ENCODE measurements around the gene CFTR. TPM values are rescaled to one million over a fixed set of nuclear protein-coding genes. Genes with fewer than 3 reads are reported as not detected.

CFTR gene
- total RNA-seq, 1 donor from 2014 or later: 0.06 TPM

- H3K9ac ChIP-seq: no peak overlapping the region
- no peak overlapping the region for H3K27ac Mint-ChIP-seq
These were observed 34.6 kb upstream of the CFTR start for GRCh38 chr7:117445206-117445605.

GRCh38 chr7:117446220-117446815 lies 33.5 kb upstream of the CFTR start:
- Histone ChIP-seq H4K20me1 (ENCODE audit: low read depth) (no peaks in the 10 kb centered on the region), H3K4me3 (no peak overlapping the region), H3K4me1 (no peaks in the 10 kb centered on the region), H3K9me3 (ENCODE audit: low read depth) (no peaks in the 10 kb centered on the region), H3K9ac (no peak overlapping the region), H3F3A (ENCODE audit: low read depth) (no peaks in the 10 kb centered on the region), H2AFZ (replicated peaks) (no peak overlapping the region), H3K27ac (no peak overlapping the region), H3K27me3 (no peaks in the 10 kb centered on the region), H3K36me3 (no peaks in the 10 kb centered on the region), H3K4me2 (no peak overlapping the region), H3K79me2 (ENCODE audit: low read depth) (no peaks in the 10 kb centered on the region)
- Mint-ChIP-seq H3K9me3 (peaks cover 3% of the 10 kb centered on the region), H3K27ac (no peak overlapping the region), H3K27me3 (ENCODE audit: insufficient read depth, low read depth) (no peaks in the 10 kb centered on the region), H3K36me3 (no peaks in the 10 kb centered on the region), H3K4me3 (no peak overlapping the region), H3K4me1 (no peaks in the 10 kb centered on the region)
- no peak for DNase-seq (ENCODE audit: low spot score)
- TF ChIP-seq EZH2phosphoT487 (IDR thresholded peaks at IDR 0.05): no peak
- TF ChIP-seq EZH2 (IDR thresholded peaks at IDR 0.05): no peak
- TF ChIP-seq CTCF (IDR thresholded peaks at IDR 0.05): no peak

More at GRCh38 chr7:117445206-117445605, 34.6 kb upstream of the CFTR start:
- H3K36me3 ChIP-seq: no peaks in the 10 kb centered on the region
- no peaks in the 10 kb centered on the region for H3K4me1 ChIP-seq
- H3K27me3 Mint-ChIP-seq (ENCODE audit: insufficient read depth, low read depth): no peaks in the 10 kb centered on the region
- TF ChIP-seq EZH2 (IDR thresholded peaks at IDR 0.05) (no peak), CTCF (IDR thresholded peaks at IDR 0.05) (no peak), EZH2phosphoT487 (IDR thresholded peaks at IDR 0.05) (no peak)
- H3K36me3 Mint-ChIP-seq: no peaks in the 10 kb centered on the region
- H3F3A ChIP-seq (ENCODE audit: low read depth): no peaks in the 10 kb centered on the region
- no peaks in the 10 kb centered on the region for H3K4me1 Mint-ChIP-seq
- no peak overlapping the region for H3K4me3 ChIP-seq
- H3K27ac ChIP-seq: no peak overlapping the region
- H3K4me3 Mint-ChIP-seq: no peak overlapping the region
- no peak for DNase-seq (ENCODE audit: low spot score)
- no peak overlapping the region for H3K4me2 ChIP-seq
- no peaks in the 10 kb centered on the region for H4K20me1 ChIP-seq (ENCODE audit: low read depth)
- H3K27me3 ChIP-seq: no peaks in the 10 kb centered on the region
- H3K9me3 Mint-ChIP-seq: peaks cover 7% of the 10 kb centered on the region
- no peak overlapping the region for H2AFZ ChIP-seq (replicated peaks)
- peaks cover 3% of the 10 kb centered on the region for H3K9me3 ChIP-seq (ENCODE audit: low read depth)
- no peaks in the 10 kb centered on the region for H3K79me2 ChIP-seq (ENCODE audit: low read depth)

DNA sequence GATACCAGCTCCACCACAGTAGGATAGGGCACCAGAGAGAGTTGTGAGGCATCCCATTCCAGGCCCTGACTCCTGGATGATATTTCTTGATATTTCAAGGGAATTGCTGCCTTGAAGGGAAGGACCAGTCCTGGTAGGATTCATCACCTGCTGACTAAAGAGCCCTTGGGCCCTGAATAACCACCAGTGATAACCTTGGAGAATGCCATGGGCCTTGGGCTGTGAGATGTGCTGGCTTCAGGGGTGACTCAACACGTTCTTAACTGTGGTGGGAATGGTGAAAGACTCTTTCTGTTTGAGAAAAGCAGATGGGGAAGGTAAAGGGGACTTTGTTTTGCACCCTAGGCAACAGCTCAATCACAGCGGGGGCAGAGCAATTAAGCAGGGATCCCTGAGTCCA lies 31.2 kb upstream of the CFTR start:
- no peaks in the 10 kb centered on the region for H3K4me1 ChIP-seq
- H2AFZ ChIP-seq (replicated peaks): no peak overlapping the region
- DNase-seq (ENCODE audit: low spot score): no peak
- peaks cover 3% of the 10 kb centered on the region for H3K9me3 Mint-ChIP-seq
- no peaks in the 10 kb centered on the region for H3K9me3 ChIP-seq (ENCODE audit: low read depth)
- H3K9ac ChIP-seq: no peak overlapping the region
- H3K27me3 ChIP-seq: no peaks in the 10 kb centered on the region
- no peaks in the 10 kb centered on the region for H3F3A ChIP-seq (ENCODE audit: low read depth)
- no peak overlapping the region for H3K4me2 ChIP-seq
- no peaks in the 10 kb centered on the region for H3K36me3 ChIP-seq
- H3K27me3 Mint-ChIP-seq (ENCODE audit: insufficient read depth, low read depth): no peaks in the 10 kb centered on the region
- H3K4me3 Mint-ChIP-seq: no peak overlapping the region
- H3K4me1 Mint-ChIP-seq: no peaks in the 10 kb centered on the region
- H3K79me2 ChIP-seq (ENCODE audit: low read depth): no peaks in the 10 kb centered on the region
- H3K4me3 ChIP-seq: no peak overlapping the region
- no peaks in the 10 kb centered on the region for H4K20me1 ChIP-seq (ENCODE audit: low read depth)
- TF ChIP-seq CTCF (IDR thresholded peaks at IDR 0.05) (no peak), EZH2phosphoT487 (IDR thresholded peaks at IDR 0.05) (no peak), EZH2 (IDR thresholded peaks at IDR 0.05) (no peak)
- H3K27ac Mint-ChIP-seq: no peak overlapping the region
- H3K36me3 Mint-ChIP-seq: no peaks in the 10 kb centered on the region
- no peak overlapping the region for H3K27ac ChIP-seq

All from neural progenitor cell (in vitro differentiated cells).